Vagina (tissue), 2 donors: ENCODE results near the gene GAL3ST1.

Source experiments
- CTCF ChIP-seq, 3 experiments: fragments of 450-650 bp in 2 of 3; fragments of 200-600 bp in 1 of 3; sonication (generic) in 1 of 3; IDR thresholded peaks; one replicate each; pipeline ENCODE4 v1.5.1; 2017 to 2019; ENCODE audit warnings: antibody characterized with exemption in 3 of 3, mild to moderate bottlenecking in 2 of 3, moderate library complexity in 2 of 3
- POLR2A ChIP-seq, 2 donors: fragments of 450-650 bp; IDR thresholded peaks; one replicate each; pipeline ENCODE4 v1.6.1; 2017; ENCODE audit warnings: antibody characterized with exemption in 2 of 2, mild to moderate bottlenecking in 2 of 2, moderate library complexity in 2 of 2

- TF ChIP-seq CTCF (IDR thresholded peaks at IDR 0.05) (no peak), POLR2A (IDR thresholded peaks at IDR 0.05) (no peak)
Measured at GRCh38 chr22:30612789-30613188, 38.3 kb upstream of the GAL3ST1 start.
